ENCODE data around the gene SPC25. TPM values are rescaled to one million over a fixed set of nuclear protein-coding genes. Genes with fewer than 3 reads are reported as not detected.

SPC25 gene
- total RNA-seq, 4 donors from 2014 or later = 2.5 to 10.5 TPM; not detected in 2

- TF ChIP-seq POLR2A (IDR thresholded peaks at IDR 0.05) (no peak), POLR2AphosphoS5 (IDR thresholded peaks at IDR 0.05) (no peak), CTCF (IDR thresholded peaks at IDR 0.05) (no peak), EP300 (IDR thresholded peaks at IDR 0.05; ENCODE audit: low read depth) (no peak)
- intact Hi-C loops (cut with DNase I; ENCODE audit: low total_unique reads) = no loop called here
- peaks cover 9% of the 10 kb centered on the region for H3K27me3 ChIP-seq
- H3K27ac ChIP-seq = no peak overlapping the region
- 86 to 95% methylated on average over 3 of the region's 3 CpGs for WGBS, 2 donors (ENCODE audit: low coverage in 1 of 2)
- H3K4me3 ChIP-seq = no peak overlapping the region
- no peaks in the 10 kb centered on the region for H3K9me3 ChIP-seq
- no peaks in the 10 kb centered on the region for H3K36me3 ChIP-seq
- no peak for DNase-seq
- peaks cover 0 to 5% (median 2%) of the 10 kb centered on the region in 4 donors for H3K4me1 ChIP-seq
- in situ Hi-C loops (cut with MboI; ENCODE audit: low pct_ligation_motif_present in 1 of 4, low pct_unique_long_range_greater_than_20kb in 1 of 4, low sequenced_read_pairs in 3 of 4) = loop anchor here (5.0 to 25.0 kb wide), 4 partner anchors 153 to 778 kb away; no protein-coding TSS in a partner anchor
Observed at GRCh38 chr2:168915441-168916330, 25.5 kb upstream of the SPC25 start.

GRCh38 chr2:168913495-168913894 is 23.3 kb upstream of the SPC25 start:
- 96 to 100% methylated on average over 1 to 4 of the region's 4 CpGs for WGBS, 2 donors (ENCODE audit: low coverage in 1 of 2)
- DNase-seq = no peak
- intact Hi-C loops (cut with DNase I; ENCODE audit: low total_unique reads) (no loop called here), in situ Hi-C loops (cut with MboI; ENCODE audit: low pct_ligation_motif_present in 1 of 4, low pct_unique_long_range_greater_than_20kb in 1 of 4, low sequenced_read_pairs in 3 of 4) (loop anchor here in 3 of 4 donors (25.0 kb wide), 3 partner anchors 151 to 776 kb away; no protein-coding TSS in a partner anchor)
- Histone ChIP-seq H3K4me3 (no peak overlapping the region), H3K4me1 (peaks cover 0 to 5% (median 2%) of the 10 kb centered on the region in 4 donors), H3K27ac (no peak overlapping the region), H3K27me3 (peaks cover 9% of the 10 kb centered on the region), H3K9me3 (no peaks in the 10 kb centered on the region), H3K36me3 (no peaks in the 10 kb centered on the region)
- TF ChIP-seq CTCF (IDR thresholded peaks at IDR 0.05) = no peak
- TF ChIP-seq POLR2AphosphoS5 (IDR thresholded peaks at IDR 0.05) = no peak
- no peak for TF ChIP-seq POLR2A (IDR thresholded peaks at IDR 0.05)
- no peak for TF ChIP-seq EP300 (IDR thresholded peaks at IDR 0.05; ENCODE audit: low read depth)

- Histone ChIP-seq H3K4me1 (peaks cover 0 to 5% (median 2%) of the 10 kb centered on the region in 4 donors), H3K36me3 (no peaks in the 10 kb centered on the region), H3K27me3 (peaks cover 9% of the 10 kb centered on the region), H3K27ac (no peak overlapping the region), H3K4me3 (peak overlapping the region in 1 of 4 donors; percentile 30), H3K9me3 (no peaks in the 10 kb centered on the region)
- 17 to 45% methylated on average over 4 to 21 of the region's 21 CpGs for WGBS, 2 donors (ENCODE audit: low coverage in 1 of 2)
- intact Hi-C loops (cut with DNase I; ENCODE audit: low total_unique reads) (no loop called here), in situ Hi-C loops (cut with MboI; ENCODE audit: low pct_ligation_motif_present in 1 of 4, low pct_unique_long_range_greater_than_20kb in 1 of 4, low sequenced_read_pairs in 3 of 4) (loop anchor here in 3 of 4 donors (25.0 kb wide), 3 partner anchors 151 to 776 kb away; no protein-coding TSS in a partner anchor)
- TF ChIP-seq EP300 (IDR thresholded peaks at IDR 0.05; ENCODE audit: low read depth) (no peak), POLR2AphosphoS5 (IDR thresholded peaks at IDR 0.05) (no peak), POLR2A (IDR thresholded peaks at IDR 0.05) (no peak), CTCF (IDR thresholded peaks at IDR 0.05) (no peak)
- no peak for DNase-seq
Observed at GRCh38 chr2:168912901-168913369, 22.7 kb upstream of the SPC25 start.

GRCh38 chr2:168912466-168912865 is 22.2 kb upstream of the SPC25 start:
- Histone ChIP-seq H3K9me3 (no peaks in the 10 kb centered on the region), H3K27ac (no peak overlapping the region), H3K4me1 (peaks cover 0 to 5% (median 2%) of the 10 kb centered on the region in 4 donors), H3K4me3 (peak overlapping the region in 1 of 4 donors; percentile 30), H3K36me3 (no peaks in the 10 kb centered on the region), H3K27me3 (peaks cover 9% of the 10 kb centered on the region)
- intact Hi-C loops (cut with DNase I; ENCODE audit: low total_unique reads) (no loop called here), in situ Hi-C loops (cut with MboI; ENCODE audit: low pct_ligation_motif_present in 1 of 4, low pct_unique_long_range_greater_than_20kb in 1 of 4, low sequenced_read_pairs in 3 of 4) (loop anchor here in 3 of 4 donors (25.0 kb wide), 3 partner anchors 150 to 775 kb away; no protein-coding TSS in a partner anchor)
- 45 to 58% methylated on average over 6 of the region's 6 CpGs for WGBS, 2 donors (ENCODE audit: low coverage in 1 of 2)
- no peak for TF ChIP-seq POLR2A (IDR thresholded peaks at IDR 0.05)
- no peak for TF ChIP-seq EP300 (IDR thresholded peaks at IDR 0.05; ENCODE audit: low read depth)
- TF ChIP-seq CTCF (IDR thresholded peaks at IDR 0.05) = no peak
- no peak for TF ChIP-seq POLR2AphosphoS5 (IDR thresholded peaks at IDR 0.05)
- no peak for DNase-seq

Measured in transverse colon (tissue), 4 donors.